NCI-H2081 (cell line): ENCODE results near the gene GLIPR2.

Experiments used
- DNase-seq, 2 experiments: peaks; one replicate each; lab custom pipeline; 2025; lab: John Stamatoyannopoulos, UW

Gene GLIPR2

DNA sequence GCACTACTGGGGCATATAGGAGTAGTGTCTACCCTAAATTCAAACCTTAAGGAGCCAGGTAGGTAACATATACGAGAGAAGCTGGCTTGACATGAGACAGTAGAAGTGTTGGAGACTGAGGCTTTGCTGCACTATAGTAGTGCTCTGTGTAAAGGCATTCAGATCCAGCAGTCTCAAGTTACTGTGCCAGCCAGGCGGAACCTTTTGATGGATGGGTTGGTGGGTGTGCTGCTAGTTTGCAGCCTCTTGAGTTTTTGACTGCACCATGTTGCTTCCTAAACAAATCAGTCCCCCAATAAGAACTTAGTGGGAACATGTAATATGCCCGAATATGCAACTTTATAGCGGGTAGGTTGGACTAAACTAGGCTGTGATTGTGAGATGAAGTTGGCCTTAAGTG is 55.7 kb downstream of the GLIPR2 start:
- DNase-seq = no peak

DNA sequence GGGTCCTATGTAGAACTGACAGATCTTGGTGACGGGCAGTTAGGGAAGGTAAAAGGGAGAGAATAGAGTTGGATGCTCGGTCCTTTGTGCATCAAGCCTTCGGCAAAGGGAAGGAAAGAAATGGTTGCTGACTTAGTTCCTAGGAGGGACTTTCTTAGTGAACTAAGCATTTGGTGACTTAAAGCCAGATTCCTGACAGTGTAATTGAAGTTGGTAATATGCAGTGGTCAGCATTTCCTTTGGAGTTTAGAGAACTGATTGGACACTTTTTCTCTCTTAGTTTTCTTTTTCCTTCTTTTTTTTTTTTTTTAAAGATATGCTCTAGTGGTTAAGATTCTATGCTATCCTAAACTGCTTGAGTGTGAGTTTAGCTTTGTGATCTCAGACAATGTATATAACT is 56.5 kb downstream of the GLIPR2 start:
- no peak for DNase-seq

DNA sequence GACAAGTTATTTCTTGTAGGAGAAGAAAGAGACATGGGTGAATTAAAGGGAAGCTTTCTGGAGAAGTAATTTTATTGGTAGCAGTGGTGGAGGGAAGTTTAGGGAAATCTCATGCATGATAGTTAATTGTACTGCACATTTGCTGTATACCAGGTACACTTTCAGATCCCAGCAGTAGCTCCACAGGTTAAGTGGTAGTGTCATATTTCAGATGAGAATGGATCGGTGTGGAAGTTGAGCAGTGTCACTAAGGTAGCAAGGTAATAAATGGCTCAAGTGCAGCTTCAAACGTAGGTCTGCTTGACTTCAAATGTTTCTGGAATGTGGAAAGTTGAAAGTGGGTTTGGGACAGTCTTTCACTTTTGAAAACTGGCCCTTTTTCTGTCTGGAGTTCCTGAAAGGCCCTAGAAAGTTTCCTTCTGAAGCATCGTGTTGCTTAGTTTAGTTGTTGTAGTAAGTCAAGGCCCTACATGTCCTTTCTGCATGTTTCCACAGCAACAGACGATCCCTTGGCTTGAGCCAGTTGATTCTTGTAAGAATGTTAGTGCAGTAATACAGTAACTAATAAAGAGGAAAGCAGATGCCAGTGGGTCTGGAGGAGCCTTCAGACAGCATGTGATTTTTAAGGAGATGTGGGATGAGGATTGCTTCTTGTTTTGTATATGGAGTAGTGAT is 57.9 kb downstream of the GLIPR2 start:
- DNase-seq = no peak

DNA sequence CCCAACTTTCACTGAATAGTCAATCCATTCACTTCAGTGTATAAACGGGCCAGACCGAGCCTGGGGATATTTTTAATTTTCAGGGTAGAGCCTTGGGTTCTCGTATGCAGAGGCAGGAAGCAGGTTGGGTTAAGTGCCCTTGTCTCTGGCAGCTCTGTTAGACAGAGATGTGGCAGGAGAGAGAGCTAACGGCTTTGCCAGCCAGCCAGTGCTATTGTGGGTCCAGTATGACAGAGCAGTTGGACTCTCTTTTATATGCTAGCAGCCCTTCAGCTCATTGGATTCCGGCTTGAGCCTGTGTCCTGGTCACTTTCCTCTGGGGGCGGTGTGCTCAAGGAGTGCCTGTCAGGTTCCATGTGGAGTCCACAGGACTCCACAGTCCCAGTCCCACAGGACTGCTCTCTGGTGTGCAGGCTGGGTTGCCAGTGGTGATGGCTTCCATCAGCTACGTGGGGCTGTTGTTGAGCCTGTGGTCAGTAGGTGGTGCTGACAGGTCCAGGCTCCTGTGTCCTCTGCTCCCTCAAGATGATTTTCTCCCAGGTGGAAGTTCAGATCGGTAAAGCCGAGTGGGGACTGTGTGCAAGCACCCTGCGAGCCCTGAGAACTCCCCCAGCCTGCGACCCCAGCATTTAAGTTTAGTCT is 68.5 kb downstream of the GLIPR2 start:
- no peak for DNase-seq

DNA sequence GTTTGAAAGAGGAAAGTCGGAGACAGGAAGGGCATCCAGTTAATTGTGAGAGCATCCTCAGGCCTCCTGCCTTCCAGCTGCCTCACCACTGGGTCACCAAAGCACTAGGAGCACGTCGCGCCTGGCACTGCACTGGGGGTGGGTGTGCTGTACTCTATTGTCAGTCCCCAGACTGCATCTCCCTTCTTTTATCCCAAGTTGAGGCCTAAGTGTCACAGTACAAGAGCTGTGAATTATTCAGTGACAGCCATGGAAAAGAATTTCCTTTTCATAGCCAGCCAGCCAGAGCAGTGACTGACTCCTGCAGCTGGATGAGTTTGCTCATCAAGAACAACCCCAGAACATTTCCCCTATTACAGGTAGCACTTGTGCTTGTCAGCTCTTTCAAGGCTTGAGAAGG is 70.5 kb downstream of the GLIPR2 start:
- no peak for DNase-seq

DNA sequence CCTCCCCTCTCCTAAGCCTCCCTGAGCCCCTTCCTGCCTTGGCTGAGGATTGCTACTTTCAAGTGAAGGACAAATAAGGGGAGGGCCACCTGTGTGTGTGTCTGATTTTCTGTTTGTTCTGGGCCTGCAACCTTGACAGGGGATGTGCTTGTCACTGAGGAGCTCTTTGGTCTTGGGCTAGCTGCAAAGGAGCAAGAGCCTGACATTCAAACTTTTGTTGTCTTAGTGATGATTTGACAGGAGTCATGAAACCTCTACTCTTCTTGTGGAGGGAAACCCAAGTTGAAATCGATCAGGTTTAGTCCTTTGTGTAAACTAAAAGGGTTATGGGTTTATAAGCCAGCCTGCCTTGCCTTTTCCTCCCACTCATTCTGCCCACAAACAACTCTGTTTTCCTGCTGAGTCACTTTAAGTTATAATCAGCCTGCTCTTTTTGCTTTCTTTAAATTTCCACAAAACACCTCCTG is 71.0 kb downstream of the GLIPR2 start:
- DNase-seq = no peak

DNA sequence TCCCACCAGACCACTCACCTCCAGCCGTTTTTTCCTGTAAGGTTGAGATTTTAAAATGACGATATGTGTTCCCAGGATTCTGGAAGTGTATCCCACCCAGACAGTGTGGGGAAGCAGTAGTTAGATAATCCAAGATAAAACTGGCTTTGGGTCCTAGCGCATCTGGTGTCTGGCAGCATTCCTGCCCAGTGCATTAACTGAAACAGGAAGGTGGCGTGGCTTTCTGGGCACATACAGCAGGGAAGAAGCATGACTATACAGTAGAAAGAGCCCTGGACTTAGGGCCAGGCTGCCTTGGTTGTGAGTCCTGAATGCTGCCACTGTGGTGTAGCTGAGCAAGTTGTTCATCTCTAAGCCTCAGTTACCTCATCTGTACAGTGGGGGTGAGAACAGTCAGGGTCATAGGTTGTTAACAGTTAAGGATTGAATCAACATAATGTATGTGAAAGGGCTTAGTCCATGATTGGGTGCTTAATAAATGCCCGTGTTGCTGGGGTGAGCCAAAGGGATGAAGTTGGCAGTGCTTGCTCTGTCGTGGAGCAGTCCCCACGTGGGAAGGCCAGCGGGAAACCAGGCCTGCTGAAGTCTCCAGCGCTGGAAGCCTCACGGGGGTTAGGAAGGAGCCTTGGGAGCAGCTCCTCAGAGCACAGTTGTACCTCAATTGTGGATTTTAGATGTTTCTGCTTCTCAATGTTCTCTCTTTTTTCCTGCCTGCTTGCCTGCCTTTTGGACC is 72.2 kb downstream of the GLIPR2 start:
- DNase-seq = no peak

DNA sequence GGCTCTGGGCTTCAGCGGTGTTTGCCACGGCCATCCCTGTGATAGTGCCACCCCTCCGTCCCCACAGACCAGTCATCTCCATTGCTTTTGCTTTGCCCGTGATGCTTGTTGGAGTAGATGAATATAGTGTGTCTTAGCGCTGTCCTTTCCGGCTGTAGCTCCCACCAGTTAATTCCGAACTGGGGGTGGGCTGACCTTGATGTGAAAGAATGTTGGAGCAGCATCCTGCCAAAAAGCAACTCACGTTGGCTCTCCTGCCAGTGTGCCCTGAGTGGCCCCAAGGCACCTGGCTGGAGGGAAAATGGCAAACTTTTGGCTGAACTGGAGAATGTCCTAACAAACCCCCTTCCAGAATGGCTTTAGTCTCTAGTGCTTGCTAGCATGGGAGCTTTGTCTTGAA is 74.2 kb downstream of the GLIPR2 start:
- DNase-seq = no peak

DNA sequence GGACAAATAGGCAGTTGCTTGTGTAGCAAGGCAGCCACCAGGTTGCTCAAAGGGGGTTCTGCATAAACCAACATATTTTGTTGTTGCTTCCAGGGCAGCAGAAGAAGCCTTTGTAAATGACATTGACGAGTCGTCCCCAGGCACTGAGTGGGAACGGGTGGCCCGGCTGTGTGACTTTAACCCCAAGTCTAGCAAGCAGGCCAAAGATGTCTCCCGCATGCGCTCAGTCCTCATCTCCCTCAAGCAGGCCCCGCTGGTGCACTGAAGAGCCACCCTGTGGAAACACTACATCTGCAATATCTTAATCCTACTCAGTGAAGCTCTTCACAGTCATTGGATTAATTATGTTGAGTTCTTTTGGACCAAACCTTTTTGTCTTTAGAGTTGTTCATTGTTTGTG is 75.0 kb downstream of the GLIPR2 start:
- DNase-seq = no peak

DNA sequence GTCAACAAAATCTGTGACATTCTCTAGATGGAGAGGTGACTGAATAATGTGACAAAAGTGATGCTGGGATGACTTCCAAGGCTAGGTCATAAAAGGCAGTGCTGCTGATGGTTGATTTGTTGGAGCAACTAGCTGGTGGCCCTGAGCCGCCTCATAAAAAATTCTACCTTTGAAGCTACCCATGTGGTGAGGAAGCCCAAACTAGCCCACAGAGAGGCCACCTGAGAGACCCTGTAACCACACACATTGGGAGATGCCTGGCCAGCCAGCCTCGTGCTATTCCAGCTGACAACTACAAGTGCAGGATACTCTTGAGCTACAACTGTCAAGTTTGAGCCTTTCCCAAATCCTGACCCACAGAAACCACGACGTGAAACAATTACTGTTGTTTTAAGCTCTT is 76.9 kb downstream of the GLIPR2 start:
- no peak for DNase-seq
